HG03571 (cell line): ENCODE data around the gene LAMB4.

Source experiments
- ATAC-seq: cut with Tn5 transposase; IDR thresholded peaks from one replicate; pipeline ENCODE4 v1.9.1; 2021; ENCODE audit not compliant: unreplicated experiment

LAMB4 gene

GRCh38 chr7:108109221-108109908, 20.8 kb downstream of the LAMB4 start:
- no peak for ATAC-seq

- no peak for ATAC-seq
Measured at GRCh38 chr7:108108131-108108530, 22.0 kb downstream of the LAMB4 start.

GRCh38 chr7:108104324-108104723, 25.8 kb downstream of the LAMB4 start:
- no peak for ATAC-seq

DNA sequence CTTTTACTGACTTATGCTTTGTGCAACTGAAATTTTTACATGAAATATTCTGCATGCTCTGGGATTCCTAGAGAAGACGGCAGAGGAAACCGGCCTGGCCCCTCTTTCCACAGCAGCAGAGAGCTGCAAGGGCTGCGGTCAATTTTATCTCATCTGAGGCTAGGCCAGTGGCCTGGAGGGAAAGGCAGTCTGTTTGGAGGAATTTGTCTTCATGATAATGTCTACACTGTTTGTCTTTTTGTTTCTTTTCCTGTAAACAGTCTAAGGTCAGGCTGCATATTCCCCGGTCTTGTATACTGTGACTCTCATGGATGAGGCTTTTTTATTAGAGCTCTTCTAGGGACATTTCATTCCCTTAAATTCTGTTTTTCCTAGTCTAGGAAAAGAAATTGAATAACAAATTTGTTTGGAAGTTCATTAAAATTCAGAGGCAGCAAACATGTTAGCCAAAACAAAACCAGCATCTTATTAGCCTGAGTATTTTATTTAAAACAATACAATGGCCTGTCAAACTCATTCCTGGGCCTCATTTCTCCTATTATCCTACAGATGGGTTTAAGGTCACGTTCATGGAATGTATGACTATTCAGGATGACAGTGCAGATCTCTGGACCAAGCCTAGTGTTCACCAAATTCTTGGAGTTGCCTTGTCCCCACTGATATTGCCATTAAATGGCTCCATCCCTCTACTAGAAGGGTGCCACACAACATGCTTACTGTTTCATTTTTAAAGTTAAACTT, 26.4 kb downstream of the LAMB4 start:
- no peak for ATAC-seq

DNA sequence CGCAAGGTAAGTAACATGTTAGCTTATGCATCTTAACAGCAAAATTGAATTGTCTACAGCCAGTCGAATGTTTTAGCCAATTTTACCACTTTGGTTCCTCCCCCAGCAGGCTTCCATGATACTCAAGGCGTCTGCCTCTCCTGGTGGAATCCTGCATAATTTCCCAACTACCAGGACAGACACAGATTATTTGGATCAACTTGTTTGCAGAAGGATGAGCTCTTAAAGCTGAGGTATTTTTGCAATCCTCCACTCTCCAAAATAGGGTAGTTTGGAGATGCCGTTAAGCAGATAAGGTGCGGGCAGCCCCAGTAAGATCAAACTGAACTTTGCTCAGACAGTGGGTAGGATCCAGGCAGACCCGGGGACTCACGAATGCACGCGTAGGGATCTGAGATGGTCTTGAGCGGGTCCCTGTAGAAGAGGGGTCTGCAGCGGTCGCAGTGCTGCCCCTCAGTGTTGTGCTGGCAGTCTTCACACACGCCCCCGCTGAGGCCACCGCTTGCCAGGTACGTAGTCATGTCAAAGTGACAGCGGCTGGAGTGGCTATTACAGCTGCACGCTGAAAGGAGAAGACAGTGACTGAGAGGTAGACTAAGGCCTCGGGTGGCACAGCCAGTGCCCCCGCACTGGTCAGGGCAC, 27.4 kb downstream of the LAMB4 start:
- ATAC-seq: no peak

DNA sequence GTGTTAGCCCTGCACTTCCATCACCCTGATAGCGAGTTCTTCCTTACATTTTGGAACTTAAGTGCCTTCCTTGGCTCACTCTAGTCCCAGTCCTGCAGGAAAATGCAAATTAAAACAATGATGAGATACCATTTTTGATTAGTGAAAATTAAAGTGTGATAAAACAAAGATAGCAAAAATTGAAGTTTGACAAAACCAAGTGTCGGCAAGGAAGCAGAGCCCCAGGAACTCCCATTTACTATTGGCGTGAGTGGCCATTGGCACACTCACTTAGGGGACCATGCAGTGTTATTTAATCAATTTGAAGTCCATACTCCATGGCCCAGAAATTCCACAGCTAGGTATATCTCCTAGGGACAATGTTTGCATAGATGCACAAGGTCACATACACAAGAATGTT, 28.4 kb downstream of the LAMB4 start:
- ATAC-seq: no peak

GRCh38 chr7:108099713-108100112, 30.4 kb downstream of the LAMB4 start:
- ATAC-seq: no peak

- no peak for ATAC-seq
Measured at GRCh38 chr7:108097703-108098102, 32.5 kb downstream of the LAMB4 start.

DNA sequence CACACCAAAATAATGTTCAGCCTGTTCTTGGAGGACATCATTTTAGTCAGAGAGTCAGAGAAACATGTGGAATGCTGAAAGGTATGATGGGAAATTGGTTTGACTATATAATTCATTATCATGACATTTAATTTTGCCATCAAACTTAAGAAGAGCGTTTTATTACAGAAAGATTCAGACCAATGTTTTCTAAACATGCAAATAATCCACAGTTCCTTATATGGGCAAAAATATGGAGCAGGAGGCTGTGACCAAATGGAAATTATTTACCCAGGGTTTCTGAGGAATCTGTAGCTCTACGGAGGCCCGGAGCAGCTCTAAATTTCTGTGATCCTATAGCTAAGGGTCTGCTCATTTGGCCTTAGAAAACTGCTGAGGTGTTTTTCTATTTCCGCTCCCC, 33.2 kb downstream of the LAMB4 start:
- ATAC-seq: no peak

DNA sequence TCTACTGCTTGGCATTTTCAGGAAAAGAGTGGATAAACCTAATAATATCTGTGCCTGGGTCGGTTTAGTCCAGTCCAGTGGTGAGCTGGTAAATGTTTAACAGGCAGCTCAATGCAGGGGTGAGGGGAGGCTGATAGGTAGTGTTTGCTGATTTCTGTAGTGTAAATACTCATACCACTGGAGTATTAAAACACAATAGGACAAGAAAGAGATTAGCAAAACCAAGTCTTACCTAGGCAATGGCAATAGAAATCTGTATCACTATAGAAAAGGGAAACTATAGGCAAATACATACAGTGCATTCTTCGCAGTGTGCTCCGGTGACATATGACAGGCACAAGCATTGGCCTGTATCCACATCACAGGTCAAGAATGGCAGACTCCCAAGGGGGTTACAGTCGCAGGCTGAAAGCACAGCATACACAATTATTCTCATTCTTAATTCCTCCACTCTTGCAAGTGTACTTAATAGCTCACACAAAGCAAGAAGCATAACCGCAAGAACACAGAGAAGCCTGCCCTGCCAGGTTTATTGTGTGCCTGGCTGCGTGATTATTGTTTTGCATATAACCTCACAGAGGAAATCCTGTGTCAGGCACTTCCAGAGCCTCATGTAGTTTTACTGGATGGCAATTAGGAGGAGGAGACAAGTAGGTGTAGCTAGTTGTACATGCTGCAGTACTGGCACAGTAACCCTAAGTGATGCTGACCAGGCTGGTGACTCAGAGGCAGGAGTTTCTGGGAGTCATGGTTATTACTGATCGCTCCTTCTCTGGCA, 35.0 kb downstream of the LAMB4 start:
- ATAC-seq: peak; percentile 73

GRCh38 chr7:108094346-108094745, 35.8 kb downstream of the LAMB4 start:
- ATAC-seq: no peak

GRCh38 chr7:108093851-108094331, 36.3 kb downstream of the LAMB4 start:
- no peak for ATAC-seq

GRCh38 chr7:108093341-108093740, 36.8 kb downstream of the LAMB4 start:
- no peak for ATAC-seq

- ATAC-seq: no peak
Measured at GRCh38 chr7:108091461-108091831, 38.7 kb downstream of the LAMB4 start.

DNA sequence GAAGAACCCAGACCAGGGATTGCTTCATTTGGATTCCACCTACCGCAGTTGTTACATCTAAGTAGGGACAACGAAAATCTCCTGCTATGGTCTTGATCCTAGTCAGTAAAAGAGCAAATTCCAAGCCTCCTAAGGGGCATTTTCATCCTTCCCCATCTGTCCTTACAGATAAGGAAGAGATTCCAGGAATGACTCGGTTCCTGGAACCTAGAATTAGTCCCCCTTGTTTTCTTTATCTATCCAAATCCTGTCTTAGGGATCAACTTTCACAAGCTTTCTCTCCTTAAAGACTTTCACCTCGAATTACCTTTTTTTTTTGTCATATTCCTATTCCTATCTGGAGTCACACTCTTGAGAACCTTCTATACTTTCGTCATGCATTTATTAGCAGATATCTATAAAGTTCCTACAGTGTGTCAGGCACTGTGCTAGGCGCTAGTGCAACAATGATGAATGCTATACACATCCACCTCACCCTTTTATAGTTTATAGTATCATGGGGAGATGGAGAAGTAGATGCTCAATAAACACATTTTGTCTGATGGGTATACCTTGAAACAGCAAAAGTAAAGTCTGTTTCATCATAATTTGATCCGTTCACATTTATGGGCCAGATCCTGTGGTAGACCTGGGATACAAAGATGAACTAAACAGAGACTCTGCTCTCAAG, 39.2 kb downstream of the LAMB4 start:
- ATAC-seq: no peak

DNA sequence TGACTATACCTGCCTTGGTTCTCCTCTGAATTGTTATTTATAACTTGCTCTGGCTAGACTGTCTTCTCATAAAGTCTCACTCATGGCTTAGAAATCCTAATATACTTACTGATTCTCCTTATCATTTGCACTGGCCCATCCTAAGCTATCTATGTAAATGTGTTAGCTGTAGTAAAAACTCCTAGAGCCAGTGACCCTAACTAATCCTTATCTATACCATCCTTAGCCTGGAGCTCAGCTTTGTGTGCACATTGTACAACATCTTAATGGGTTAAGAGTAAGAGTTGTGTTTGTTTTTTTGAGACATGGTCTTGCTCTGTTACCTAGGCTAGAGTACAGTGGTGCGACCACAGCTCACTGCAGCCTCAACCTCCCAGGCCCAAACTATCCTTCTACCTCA, 40.8 kb downstream of the LAMB4 start:
- no peak for ATAC-seq

DNA sequence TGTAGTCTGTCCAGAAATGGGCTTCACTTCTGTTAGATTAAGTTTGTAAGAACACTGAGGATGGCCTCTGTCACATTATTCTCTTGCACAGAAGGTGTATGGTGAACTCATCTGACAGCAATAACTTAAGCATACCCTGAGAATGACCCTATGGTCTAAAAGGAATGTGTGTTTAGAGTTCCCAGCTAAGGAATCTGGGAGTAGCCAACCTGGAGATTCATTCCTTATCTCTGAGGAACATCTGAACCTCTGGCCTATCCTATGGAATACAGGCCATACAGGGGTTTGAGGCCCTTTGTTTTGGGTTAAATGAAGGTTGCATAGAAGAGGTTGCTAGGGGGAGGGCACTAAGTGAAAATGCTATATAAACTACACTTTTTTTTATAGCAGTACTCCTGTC, 41.4 kb downstream of the LAMB4 start:
- no peak for ATAC-seq

DNA sequence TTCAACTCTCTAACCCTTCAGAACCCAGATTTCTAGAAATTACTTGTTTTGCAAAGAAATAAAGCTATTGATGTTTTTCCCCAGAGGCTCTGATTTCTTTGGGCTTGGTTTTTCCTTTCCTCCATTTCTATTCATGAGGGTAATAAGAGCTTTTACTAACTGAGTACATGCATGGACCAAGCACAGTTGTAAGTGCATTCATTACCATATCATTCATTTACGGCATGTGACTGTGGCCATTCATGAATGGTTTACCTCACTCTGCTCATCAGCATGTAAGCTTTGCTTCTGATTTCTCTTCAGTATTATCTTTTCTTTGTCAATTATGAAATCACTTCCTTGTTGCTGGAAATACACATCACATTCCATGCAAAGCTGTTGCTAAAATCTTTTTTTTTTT, 42.4 kb downstream of the LAMB4 start:
- ATAC-seq: no peak

GRCh38 chr7:108086962-108087361, 43.2 kb downstream of the LAMB4 start:
- no peak for ATAC-seq

DNA sequence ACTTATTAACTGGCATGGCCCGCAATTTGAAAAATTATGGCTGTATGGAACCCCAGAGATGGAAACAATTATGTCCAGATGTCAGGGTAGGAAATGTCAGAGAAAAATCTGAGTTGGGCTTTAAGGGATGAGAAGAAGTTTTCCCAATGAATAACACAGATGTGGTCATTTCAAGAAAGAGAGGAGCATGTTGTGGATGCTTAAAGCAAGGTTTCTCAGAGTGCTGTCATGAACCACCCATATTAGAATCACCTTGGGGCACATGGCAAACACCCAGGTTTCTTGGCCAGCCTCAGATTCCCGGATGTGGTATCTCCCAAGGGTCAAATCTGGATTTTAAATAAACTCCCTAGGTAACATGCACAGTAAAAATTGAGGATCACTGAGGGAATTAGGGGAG, 43.6 kb downstream of the LAMB4 start:
- no peak for ATAC-seq

GRCh38 chr7:108083980-108084379, 46.2 kb downstream of the LAMB4 start:
- ATAC-seq: no peak
